Stimulated activated naive CD8-positive, alpha-beta T cell treated with anti-CD3 and anti-CD28 coated beads, Interleukin-15, amount 100 ng/mL, for 72 hours (primary cell): ENCODE measurements around the gene PPM1M.

Experiments used
- ATAC-seq: fragments of 150-1000 bp; cut with Tn5 transposase; 2 replicates; pipeline ENCODE4 v1.10.0; 2021; ENCODE audit warnings: mild to moderate bottlenecking, moderate library complexity
- DNase-seq, 2 donors: peaks; one replicate each; pipeline ENCODE4 v3.0.0; 2021 to 2022
- H3K27ac Mint-ChIP-seq, 2 donors: one replicate each; pipeline ENCODE4 v1.8.0; 2022; ENCODE audit warnings: mild to moderate bottlenecking in 2 of 2, mixed read lengths in 2 of 2, moderate library complexity in 2 of 2
- H3K27me3 Mint-ChIP-seq: one replicate; pipeline ENCODE4 v1.8.0; 2022; ENCODE audit warnings: mixed read lengths
- H3K4me1 Mint-ChIP-seq: one replicate; pipeline ENCODE4 v1.8.0; 2022; ENCODE audit warnings: mild to moderate bottlenecking, mixed read lengths
- H3K4me3 Mint-ChIP-seq, 2 donors: one replicate each; pipeline ENCODE4 v1.8.0; 2022; ENCODE audit warnings: mild to moderate bottlenecking in 2 of 2, mixed read lengths in 2 of 2, moderate library complexity in 1 of 2
- H3K9me3 Mint-ChIP-seq, 2 donors: one replicate each; pipeline ENCODE4 v1.8.0; 2022; ENCODE audit warnings: mixed read lengths in 2 of 2

Gene PPM1M, protein sequence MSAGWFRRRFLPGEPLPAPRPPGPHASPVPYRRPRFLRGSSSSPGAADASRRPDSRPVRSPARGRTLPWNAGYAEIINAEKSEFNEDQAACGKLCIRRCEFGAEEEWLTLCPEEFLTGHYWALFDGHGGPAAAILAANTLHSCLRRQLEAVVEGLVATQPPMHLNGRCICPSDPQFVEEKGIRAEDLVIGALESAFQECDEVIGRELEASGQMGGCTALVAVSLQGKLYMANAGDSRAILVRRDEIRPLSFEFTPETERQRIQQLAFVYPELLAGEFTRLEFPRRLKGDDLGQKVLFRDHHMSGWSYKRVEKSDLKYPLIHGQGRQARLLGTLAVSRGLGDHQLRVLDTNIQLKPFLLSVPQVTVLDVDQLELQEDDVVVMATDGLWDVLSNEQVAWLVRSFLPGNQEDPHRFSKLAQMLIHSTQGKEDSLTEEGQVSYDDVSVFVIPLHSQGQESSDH

GRCh38 chr3:52245322-52246263, at the start of gene PPM1M:
TSS of gene PPM1M (plus strand) at chr3:52245759. CDS start at chr3:52245825, 66 bp downstream.
- Mint-ChIP-seq H3K27ac (peak within 1 kb of the TSS; percentile 94), H3K4me3 (peak within 1 kb of the TSS; percentile 82 to 96), H3K4me1 (peaks cover 90% of the 10 kb centered on the region), H3K9me3 (peaks cover 0 to 6% of the 10 kb centered on the region in 2 donors), H3K27me3 (no peaks in the 10 kb centered on the region)
- DNase-seq (peak; percentile 67 to 70), ATAC-seq (peak; percentile 59)

DNA sequence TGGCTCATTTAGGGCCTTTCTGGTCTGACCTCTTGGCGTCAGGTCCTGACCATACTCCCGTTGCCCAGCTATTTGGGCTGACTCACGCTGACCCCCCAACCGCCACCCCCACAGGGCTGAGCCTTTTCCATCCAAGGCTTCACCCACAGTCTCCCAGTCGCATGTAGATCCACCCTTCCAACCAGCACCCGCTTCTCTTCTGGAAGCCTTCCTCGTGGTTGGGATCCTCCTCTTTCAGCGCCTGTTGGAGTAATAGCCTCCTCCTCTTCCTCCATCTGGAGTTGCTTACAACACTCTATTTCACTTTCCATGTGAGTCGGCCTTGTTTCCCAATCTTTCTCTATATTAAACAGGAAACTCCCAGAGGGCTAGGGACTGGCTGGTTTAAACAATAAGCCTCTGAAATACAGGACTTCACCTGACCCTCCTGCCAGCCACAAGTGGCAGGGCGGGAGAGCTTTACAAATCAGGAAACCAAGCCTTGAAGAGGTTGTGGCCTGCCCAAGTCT, 49.7 kb upstream of the PPM1M start:
- H3K4me3 Mint-ChIP-seq, result no peak overlapping the region

GRCh38 chr3:52196977-52197376, 48.6 kb upstream of the PPM1M start:
- ATAC-seq, result no peak
- DNase-seq, result no peak
- peak overlapping the region in 1 of 2 donors; percentile 96 for H3K4me3 Mint-ChIP-seq
- H3K27me3 Mint-ChIP-seq, result no peaks in the 10 kb centered on the region
- H3K27ac Mint-ChIP-seq, result peak overlapping the region in 1 of 2 donors; percentile 30
- H3K9me3 Mint-ChIP-seq, result no peaks in the 10 kb centered on the region
- peaks cover 64% of the 10 kb centered on the region for H3K4me1 Mint-ChIP-seq

More for the DNA sequence above, 49.7 kb upstream of the PPM1M start:
- DNase-seq, result no peak
- ATAC-seq, result no peak
- H3K27ac Mint-ChIP-seq, result no peak overlapping the region
- no peaks in the 10 kb centered on the region for H3K9me3 Mint-ChIP-seq
- H3K4me1 Mint-ChIP-seq, result peaks cover 53% of the 10 kb centered on the region
- H3K27me3 Mint-ChIP-seq, result no peaks in the 10 kb centered on the region

DNA sequence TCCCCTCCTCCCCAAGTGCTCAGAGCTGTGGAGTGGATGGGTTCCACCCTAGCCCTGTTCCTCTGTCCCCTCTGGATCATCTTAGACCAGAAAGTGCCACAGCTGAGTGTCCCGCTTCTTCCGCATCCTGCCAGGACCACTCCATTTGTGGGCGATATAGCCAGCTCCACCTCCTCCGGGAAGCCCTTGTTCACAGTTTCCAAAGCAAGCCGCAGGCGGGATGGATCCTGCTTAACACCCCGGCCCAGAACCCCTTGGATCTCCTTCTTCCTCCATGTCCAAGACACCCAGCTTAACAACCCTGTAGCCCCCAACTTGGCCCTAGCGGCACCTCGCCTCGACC, 48.1 kb upstream of the PPM1M start:
- ATAC-seq (peak; percentile 16), DNase-seq (no peak)
- Mint-ChIP-seq H3K4me1 (peaks cover 69% of the 10 kb centered on the region), H3K9me3 (no peaks in the 10 kb centered on the region), H3K27me3 (no peaks in the 10 kb centered on the region), H3K27ac (peak overlapping the region; percentile 5 to 96), H3K4me3 (peak overlapping the region; percentile 91 to 96)

DNA sequence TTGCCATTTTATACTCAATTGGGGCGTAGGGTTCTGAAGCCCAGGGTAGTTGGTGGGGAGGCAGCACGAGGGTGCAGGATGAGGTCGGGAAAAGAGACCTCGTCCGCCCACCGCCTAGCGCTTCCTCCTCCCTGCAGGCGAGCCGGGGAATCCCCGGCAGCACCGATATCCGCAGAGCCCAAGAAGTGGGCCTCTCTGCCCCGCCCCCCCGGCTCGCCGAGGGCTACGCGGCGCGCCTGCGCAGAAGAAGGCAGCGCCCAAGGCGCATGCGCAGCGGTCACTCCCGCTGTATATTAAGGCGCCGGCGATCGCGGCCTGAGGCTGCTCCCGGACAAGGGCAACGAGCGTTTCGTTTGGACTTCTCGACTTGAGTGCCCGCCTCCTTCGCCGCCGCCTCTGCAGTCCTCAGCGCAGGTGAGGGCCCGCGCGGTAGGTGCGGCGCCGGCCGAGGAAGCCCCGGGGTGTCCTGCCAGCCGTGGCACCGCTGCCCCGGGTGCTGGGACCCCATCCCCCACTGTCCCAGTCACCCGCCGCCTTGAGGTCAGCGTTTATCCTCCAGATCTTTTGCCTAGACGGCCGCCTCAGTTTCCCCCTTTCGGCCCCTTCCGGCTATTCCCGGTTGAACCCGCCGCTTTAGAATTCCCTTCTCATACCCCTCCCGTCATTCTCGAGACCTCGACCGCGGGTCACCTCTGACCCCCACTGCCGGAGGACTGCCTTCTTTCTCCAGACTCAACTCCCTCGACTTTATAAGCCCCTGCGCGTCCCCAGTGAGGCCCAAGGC, 47.5 kb upstream of the PPM1M start, which contains the start of gene ALAS1:
ALAS1 (plus strand) TSS at position 319 of the 784 bp plus-strand sequence. CDS start 1,082 bp downstream, outside the sequence.
- Mint-ChIP-seq H3K27ac (peak within 1 kb of the TSS; percentile 91 to 99), H3K27me3 (no peaks in the 10 kb centered on the region), H3K4me3 (peak within 1 kb of the TSS; percentile 91 to 96), H3K9me3 (no peaks in the 10 kb centered on the region), H3K4me1 (peaks cover 75% of the 10 kb centered on the region)
- ATAC-seq (peak; percentile 94), DNase-seq (peak; percentile 93 to 94)

- Mint-ChIP-seq H3K27ac (peak overlapping the region; percentile 91 to 99), H3K4me3 (peak overlapping the region; percentile 91 to 96), H3K9me3 (no peaks in the 10 kb centered on the region), H3K27me3 (no peaks in the 10 kb centered on the region), H3K4me1 (peaks cover 83% of the 10 kb centered on the region)
- ATAC-seq (no peak), DNase-seq (no peak)
Measured at GRCh38 chr3:52198643-52199608, 46.6 kb upstream of the PPM1M start.

DNA sequence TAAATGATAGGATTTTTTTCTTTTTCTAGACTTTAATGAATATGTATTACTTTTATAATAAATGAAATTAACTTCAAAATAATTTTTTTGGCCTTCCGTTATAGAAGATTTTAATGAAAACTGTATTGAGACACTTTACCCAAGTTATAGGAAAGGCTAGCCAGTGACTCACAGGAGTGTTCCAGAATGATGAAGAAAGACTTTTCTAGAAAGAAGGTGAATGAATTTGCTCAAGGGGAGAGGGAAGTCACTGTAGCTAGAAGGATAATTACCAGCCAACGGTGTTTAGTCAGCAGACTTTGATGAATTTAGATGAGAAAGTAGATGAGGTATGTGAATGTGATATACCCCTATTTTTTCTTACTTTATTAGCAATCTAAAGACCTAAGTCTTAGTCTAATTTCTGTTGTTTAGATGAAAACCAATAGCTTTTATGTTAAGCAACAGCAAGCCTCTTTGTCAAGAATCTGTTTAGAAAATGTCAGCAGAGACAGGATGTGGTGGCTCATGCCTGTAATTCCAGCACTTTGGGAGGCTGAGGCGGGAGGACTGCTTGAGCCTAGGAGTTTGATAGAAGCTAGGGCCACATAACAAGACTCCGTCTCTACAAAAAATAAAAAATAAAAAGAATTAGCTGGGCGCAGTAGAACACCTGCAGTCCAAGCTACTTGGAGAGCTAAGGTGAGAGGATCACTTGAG, 44.4 kb upstream of the PPM1M start:
- H3K27ac Mint-ChIP-seq, result peak overlapping the region in 1 of 2 donors; percentile 44
- H3K4me1 Mint-ChIP-seq, result peaks cover 82% of the 10 kb centered on the region
- no peaks in the 10 kb centered on the region for H3K27me3 Mint-ChIP-seq
- no peak for ATAC-seq
- no peak overlapping the region for H3K4me3 Mint-ChIP-seq
- no peak for DNase-seq
- no peaks in the 10 kb centered on the region for H3K9me3 Mint-ChIP-seq

DNA sequence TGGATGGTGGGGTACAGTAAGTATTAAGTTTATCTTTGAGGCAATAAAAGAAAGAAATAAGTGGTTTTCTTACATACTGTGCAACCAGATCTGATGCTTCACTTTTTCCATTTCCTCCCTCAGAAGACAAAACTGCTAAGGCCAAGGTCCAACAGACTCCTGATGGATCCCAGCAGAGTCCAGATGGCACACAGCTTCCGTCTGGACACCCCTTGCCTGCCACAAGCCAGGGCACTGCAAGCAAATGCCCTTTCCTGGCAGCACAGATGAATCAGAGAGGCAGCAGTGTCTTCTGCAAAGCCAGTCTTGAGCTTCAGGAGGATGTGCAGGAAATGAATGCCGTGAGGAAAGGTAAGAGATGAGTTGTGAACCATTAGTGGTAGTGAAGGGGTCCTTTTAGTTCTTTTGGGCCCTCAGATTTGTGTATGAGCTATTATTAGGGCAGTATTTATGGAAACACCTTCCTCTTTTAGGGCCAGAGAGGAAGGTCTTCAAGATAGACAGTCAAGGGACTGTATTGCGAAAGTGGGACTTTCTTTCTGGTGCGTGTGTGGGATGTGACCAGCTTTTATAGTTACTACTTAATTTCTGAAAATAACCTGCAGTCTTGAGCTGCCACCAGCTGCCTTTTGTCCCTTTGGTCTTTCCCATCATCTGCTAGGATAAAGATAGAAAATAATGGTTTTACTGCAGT, 43.0 kb upstream of the PPM1M start:
- Mint-ChIP-seq H3K4me3 (no peak overlapping the region), H3K27me3 (no peaks in the 10 kb centered on the region), H3K27ac (no peak overlapping the region), H3K9me3 (no peaks in the 10 kb centered on the region), H3K4me1 (peaks cover 69% of the 10 kb centered on the region)
- ATAC-seq (no peak), DNase-seq (no peak)

DNA sequence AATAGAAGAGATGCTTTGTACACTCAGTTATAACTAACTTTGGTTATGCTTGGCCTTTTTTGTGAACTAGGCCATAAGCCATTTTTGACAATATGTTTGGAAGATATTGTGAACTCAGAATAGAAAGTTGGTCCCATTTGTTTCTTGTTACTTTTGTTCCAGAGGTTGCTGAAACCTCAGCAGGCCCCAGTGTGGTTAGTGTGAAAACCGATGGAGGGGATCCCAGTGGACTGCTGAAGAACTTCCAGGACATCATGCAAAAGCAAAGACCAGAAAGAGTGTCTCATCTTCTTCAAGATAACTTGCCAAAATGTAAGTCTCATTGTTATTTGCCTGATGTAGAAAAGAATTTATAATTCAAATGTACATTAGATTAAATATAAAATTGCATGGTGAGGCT, 41.9 kb upstream of the PPM1M start:
- Mint-ChIP-seq H3K4me3 (no peak overlapping the region), H3K27me3 (no peaks in the 10 kb centered on the region), H3K9me3 (no peaks in the 10 kb centered on the region), H3K4me1 (peaks cover 61% of the 10 kb centered on the region), H3K27ac (no peak overlapping the region)
- DNase-seq, result no peak
- ATAC-seq, result no peak

DNA sequence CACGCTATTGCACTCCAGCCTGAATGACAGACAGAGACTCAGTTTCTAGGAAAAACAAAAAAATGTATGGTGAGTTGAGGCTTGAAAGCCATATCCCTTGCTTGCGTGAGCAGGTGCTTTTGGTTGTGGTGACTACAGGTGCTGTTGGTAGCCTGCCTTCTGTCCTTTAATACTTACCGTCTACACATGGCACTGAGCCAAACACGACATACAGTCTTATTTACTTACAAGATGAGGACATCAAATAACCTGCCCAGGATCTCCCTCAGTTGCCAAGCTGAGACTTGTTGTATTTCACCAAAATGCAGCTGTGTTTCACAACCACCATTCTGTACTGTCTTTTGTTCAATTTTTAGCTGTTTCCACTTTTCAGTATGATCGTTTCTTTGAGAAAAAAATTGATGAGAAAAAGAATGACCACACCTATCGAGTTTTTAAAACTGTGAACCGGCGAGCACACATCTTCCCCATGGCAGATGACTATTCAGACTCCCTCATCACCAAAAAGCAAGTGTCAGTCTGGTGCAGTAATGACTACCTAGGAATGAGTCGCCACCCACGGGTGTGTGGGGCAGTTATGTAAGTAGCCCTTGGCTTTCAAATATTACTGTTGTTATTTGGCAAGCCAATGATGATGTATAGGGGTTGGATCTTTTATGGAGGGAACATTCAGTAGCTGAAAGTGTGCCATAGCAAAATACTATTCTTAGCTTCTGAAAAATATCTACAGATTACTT, 41.1 kb upstream of the PPM1M start:
- Mint-ChIP-seq H3K4me3 (no peak overlapping the region), H3K4me1 (peaks cover 53% of the 10 kb centered on the region), H3K9me3 (no peaks in the 10 kb centered on the region), H3K27ac (no peak overlapping the region), H3K27me3 (no peaks in the 10 kb centered on the region)
- peak; percentile 74 for ATAC-seq
- DNase-seq, result no peak

- H3K27ac Mint-ChIP-seq, result no peak overlapping the region
- H3K9me3 Mint-ChIP-seq, result no peaks in the 10 kb centered on the region
- ATAC-seq (no peak), DNase-seq (no peak)
- H3K4me3 Mint-ChIP-seq, result no peak overlapping the region
- H3K27me3 Mint-ChIP-seq, result no peaks in the 10 kb centered on the region
- peaks cover 42% of the 10 kb centered on the region for H3K4me1 Mint-ChIP-seq
Measured at GRCh38 chr3:52205727-52206372, 39.7 kb upstream of the PPM1M start.

GRCh38 chr3:52208556-52208955, 37.0 kb upstream of the PPM1M start:
- H3K27ac Mint-ChIP-seq, result no peak overlapping the region
- H3K4me1 Mint-ChIP-seq, result peaks cover 15% of the 10 kb centered on the region
- DNase-seq, result no peak
- no peaks in the 10 kb centered on the region for H3K27me3 Mint-ChIP-seq
- no peaks in the 10 kb centered on the region for H3K9me3 Mint-ChIP-seq
- H3K4me3 Mint-ChIP-seq, result no peak overlapping the region
- no peak for ATAC-seq
